GM03348 (cell line): Measurements from ENCODE around the gene QRICH2.
"Not testable (repeated sequence)": the region's sequence is repeated elsewhere in the genome, so short reads cannot be mapped to it uniquely, and the experiment has no call there.

Source experiments
- DNase-seq: peaks from one replicate; pipeline ENCODE4 v3.0.0; 2012; ENCODE audit warnings: low spot score

QRICH2 gene

GRCh38 chr17:76246080-76247066, 61.7 kb downstream of the QRICH2 start:
- DNase-seq = no peak

GRCh38 chr17:76244721-76245120, 63.4 kb downstream of the QRICH2 start:
- not testable (repeated sequence) for DNase-seq

GRCh38 chr17:76243826-76244679, 64.0 kb downstream of the QRICH2 start:
- no peak for DNase-seq

- no peak for DNase-seq
Measured at GRCh38 chr17:76241691-76242255, 66.3 kb downstream of the QRICH2 start.

- DNase-seq = peak; percentile 22
Measured at GRCh38 chr17:76241204-76241538, 66.9 kb downstream of the QRICH2 start.

GRCh38 chr17:76240461-76241203, 67.4 kb downstream of the QRICH2 start, which contains the start of gene RNF157:
TSS of gene RNF157 (minus strand) at chr17:76240493. CDS start at chr17:76240240, 253 bp downstream.
- peak; percentile 93 for DNase-seq

GRCh38 chr17:76239538-76240274, 68.4 kb downstream of the QRICH2 start:
- no peak for DNase-seq

GRCh38 chr17:76238847-76239537, 69.1 kb downstream of the QRICH2 start:
- DNase-seq = no peak

GRCh38 chr17:76237859-76238313, 70.2 kb downstream of the QRICH2 start:
- no peak for DNase-seq

- DNase-seq = no peak
Measured at GRCh38 chr17:76236603-76237002, 71.5 kb downstream of the QRICH2 start.

GRCh38 chr17:76235883-76236282, 72.2 kb downstream of the QRICH2 start:
- DNase-seq = no peak

GRCh38 chr17:76234354-76234679, 73.8 kb downstream of the QRICH2 start:
- no peak for DNase-seq

GRCh38 chr17:76233588-76234353, 74.3 kb downstream of the QRICH2 start:
- no peak for DNase-seq

- DNase-seq = peak; percentile 67
Measured at GRCh38 chr17:76232342-76232741, 75.7 kb downstream of the QRICH2 start.

- DNase-seq = not testable (repeated sequence)
Measured at GRCh38 chr17:76226749-76227148, 81.3 kb downstream of the QRICH2 start.

- DNase-seq = not testable (repeated sequence)
Measured at GRCh38 chr17:76225373-76226086, 82.5 kb downstream of the QRICH2 start.
